ENCODE data around the gene PEX26. TPM values are rescaled to one million over a fixed set of nuclear protein-coding genes. Genes with fewer than 3 reads are reported as not detected.
"Not testable (repeated sequence)": the region's sequence is repeated elsewhere in the genome, so short reads cannot be mapped to it uniquely, and the experiment has no call there.

PEX26 gene
- total RNA-seq, 1 donor from 2014 or later = 20.5 TPM

DNA sequence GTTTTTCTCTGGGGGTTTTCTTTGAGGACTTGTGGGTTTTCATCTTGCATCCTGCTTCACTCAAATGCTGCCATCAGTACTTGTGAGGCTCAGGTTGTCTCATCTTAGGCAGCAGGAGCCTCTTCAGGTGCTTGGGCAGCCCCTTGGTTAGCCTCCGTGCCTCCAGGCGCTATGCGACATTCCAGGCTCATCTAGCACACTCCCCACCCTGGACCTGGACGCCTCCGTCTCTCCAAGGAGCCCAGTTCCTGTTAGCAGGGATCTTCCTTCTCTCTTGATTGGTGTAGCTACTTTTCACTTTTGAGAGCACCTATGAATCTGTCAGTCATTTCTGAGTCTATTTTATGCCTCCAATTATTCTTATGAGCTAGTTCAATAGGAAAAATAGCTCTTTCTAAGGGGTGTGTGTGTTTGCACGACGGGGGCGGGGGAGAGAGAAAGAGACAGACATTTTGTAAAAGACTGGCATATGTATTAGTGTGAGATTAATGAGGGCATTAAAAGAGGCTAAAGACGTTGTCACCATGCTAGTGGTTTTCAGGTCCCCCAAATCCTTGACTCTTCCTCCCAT, 40.6 kb downstream of the PEX26 start:
- H3K4me3 ChIP-seq = no peak overlapping the region
- TF ChIP-seq, protein P1, sequence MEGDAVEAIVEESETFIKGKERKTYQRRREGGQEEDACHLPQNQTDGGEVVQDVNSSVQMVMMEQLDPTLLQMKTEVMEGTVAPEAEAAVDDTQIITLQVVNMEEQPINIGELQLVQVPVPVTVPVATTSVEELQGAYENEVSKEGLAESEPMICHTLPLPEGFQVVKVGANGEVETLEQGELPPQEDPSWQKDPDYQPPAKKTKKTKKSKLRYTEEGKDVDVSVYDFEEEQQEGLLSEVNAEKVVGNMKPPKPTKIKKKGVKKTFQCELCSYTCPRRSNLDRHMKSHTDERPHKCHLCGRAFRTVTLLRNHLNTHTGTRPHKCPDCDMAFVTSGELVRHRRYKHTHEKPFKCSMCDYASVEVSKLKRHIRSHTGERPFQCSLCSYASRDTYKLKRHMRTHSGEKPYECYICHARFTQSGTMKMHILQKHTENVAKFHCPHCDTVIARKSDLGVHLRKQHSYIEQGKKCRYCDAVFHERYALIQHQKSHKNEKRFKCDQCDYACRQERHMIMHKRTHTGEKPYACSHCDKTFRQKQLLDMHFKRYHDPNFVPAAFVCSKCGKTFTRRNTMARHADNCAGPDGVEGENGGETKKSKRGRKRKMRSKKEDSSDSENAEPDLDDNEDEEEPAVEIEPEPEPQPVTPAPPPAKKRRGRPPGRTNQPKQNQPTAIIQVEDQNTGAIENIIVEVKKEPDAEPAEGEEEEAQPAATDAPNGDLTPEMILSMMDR (IDR thresholded peaks at IDR 0.05; ENCODE audit: borderline replicate concordance) = no peak
- peaks cover 16% of the 10 kb centered on the region for H3K36me3 ChIP-seq
- H3K9me3 ChIP-seq (replicated peaks) = no peaks in the 10 kb centered on the region
- DNase-seq = no peak
- H3K4me1 ChIP-seq = peaks cover 80% of the 10 kb centered on the region
- intact Hi-C loops (cut with micrococcal nuclease) = no loop called here
- H3K27me3 ChIP-seq (ENCODE audit: low read depth) = no peaks in the 10 kb centered on the region
- peak overlapping the region; percentile 96 for H3K27ac ChIP-seq (replicated peaks)

DNA sequence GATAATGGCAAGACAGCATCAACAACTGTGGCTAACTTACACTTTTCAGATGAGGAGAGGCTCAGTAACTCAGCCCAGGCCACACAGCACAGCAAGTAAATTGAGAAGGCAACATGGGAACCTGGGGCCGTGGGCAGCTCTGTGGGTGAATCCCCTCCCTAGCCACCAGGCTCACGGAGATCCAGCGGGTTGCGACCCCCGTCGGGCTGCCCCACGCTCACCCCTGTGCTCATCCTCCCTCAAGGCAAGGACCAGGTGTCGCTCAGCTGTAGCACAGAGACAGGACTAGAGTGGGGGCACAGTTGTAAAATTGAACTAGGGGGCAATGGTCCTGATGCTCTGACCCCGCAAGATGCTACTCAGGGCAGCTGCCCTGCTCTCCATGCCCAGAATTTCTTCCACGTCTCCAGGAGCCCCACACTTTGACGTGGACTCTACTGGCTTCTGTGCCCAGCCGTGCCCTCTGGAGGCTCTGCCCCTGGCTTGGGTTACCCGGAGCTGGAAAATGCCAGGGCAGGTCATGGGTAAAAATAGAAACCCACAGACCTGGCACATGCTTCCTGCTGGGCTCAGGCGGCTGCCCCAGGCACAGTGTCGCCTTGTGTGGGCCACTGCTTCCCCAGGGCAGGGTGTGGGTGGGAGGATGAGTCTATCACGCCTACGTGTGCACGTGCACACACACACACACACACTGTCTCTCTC, 41.8 kb downstream of the PEX26 start:
- Histone ChIP-seq H3K4me1 (peaks cover 75% of the 10 kb centered on the region), H3K27me3 (ENCODE audit: low read depth) (no peaks in the 10 kb centered on the region), H3K36me3 (peaks cover 26% of the 10 kb centered on the region), H3K9me3 (replicated peaks) (no peaks in the 10 kb centered on the region), H3K4me3 (peak overlapping the region; percentile 21), H3K27ac (replicated peaks) (peak overlapping the region; percentile 96)
- intact Hi-C loops (cut with micrococcal nuclease) = no loop called here
- DNase-seq = peak; percentile 62
- TF ChIP-seq, protein P1 (IDR thresholded peaks at IDR 0.05; ENCODE audit: borderline replicate concordance) = no peak

DNA sequence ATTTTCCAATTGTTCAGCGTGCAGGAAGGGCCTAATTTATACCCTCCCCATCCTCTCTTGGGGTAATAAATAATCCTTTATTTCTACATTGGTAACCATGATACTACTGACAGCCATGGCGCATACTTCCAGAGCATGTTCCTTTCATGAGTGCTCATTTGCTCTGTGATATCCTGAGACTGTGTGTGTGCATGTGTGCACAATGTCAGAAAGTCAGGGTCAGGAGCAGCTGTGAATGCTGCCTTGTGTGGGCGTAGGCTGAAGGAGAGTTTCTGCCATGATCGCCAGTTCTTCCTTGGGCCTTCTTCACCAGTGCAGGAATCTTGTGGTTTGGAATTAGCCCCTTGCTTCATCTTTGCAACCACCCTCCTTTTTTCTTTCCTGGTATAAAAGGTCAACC, 43.1 kb downstream of the PEX26 start:
- Histone ChIP-seq H3K36me3 (peaks cover 39% of the 10 kb centered on the region), H3K27ac (replicated peaks) (peak overlapping the region; percentile 96), H3K4me3 (no peak overlapping the region), H3K27me3 (ENCODE audit: low read depth) (no peaks in the 10 kb centered on the region), H3K4me1 (peaks cover 63% of the 10 kb centered on the region), H3K9me3 (replicated peaks) (no peaks in the 10 kb centered on the region)
- no peak for DNase-seq
- TF ChIP-seq, protein P1 (IDR thresholded peaks at IDR 0.05; ENCODE audit: borderline replicate concordance) = no peak
- intact Hi-C loops (cut with micrococcal nuclease) = no loop called here

DNA sequence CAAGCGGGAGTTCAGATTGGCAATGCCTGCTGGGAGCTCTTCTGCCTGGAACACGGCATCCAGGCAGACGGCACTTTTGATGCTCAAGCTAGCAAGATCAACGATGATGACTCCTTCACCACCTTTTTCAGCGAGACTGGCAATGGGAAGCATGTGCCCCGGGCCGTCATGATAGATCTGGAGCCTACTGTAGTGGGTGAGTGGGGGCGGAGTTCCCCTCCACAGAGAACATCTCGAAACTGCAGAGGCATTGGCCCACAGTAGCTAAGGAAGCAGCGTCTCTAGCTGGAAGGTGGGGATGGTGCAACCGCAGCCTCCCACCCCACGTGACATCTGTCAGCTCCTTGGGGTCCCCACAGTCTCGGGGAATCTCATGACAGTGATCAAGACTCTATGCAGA, 43.7 kb downstream of the PEX26 start:
- TF ChIP-seq, protein P1 (IDR thresholded peaks at IDR 0.05; ENCODE audit: borderline replicate concordance) = no peak
- no peak for DNase-seq
- intact Hi-C loops (cut with micrococcal nuclease) = no loop called here
- Histone ChIP-seq H3K27me3 (ENCODE audit: low read depth) (no peaks in the 10 kb centered on the region), H3K27ac (replicated peaks) (peak overlapping the region; percentile 96), H3K4me1 (peaks cover 57% of the 10 kb centered on the region), H3K36me3 (peaks cover 45% of the 10 kb centered on the region), H3K9me3 (replicated peaks) (no peaks in the 10 kb centered on the region), H3K4me3 (no peak overlapping the region)

DNA sequence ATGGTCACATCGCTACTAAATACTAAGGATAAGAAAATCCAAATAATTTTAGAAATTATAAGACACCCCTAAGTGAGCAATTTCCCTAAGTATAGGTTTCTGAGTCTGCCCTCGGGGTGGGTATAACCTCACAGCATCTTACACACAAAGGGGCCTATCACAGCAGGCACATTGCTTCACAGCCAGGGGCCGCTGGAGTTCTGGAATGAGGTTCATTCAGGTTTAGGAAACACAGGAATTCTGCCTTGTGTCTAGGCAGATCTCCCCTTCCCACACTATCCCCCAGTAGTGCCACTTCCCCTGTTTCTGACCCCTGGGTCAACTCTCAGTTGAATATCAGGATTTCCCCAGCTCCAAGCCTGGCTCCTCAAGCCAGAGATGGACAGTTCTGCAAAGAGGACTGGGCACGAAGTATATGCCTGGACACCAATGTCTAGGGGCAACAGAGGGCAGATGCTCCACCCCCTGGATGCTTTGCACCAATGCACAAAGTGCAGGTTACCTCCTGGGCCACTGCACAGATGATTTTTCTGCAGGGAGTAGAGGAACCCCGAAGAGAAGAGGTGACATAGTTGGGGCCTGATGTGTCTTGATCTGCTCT, 44.3 kb downstream of the PEX26 start:
- TF ChIP-seq, protein P1 (IDR thresholded peaks at IDR 0.05; ENCODE audit: borderline replicate concordance) = no peak
- intact Hi-C loops (cut with micrococcal nuclease) = no loop called here

DNA sequence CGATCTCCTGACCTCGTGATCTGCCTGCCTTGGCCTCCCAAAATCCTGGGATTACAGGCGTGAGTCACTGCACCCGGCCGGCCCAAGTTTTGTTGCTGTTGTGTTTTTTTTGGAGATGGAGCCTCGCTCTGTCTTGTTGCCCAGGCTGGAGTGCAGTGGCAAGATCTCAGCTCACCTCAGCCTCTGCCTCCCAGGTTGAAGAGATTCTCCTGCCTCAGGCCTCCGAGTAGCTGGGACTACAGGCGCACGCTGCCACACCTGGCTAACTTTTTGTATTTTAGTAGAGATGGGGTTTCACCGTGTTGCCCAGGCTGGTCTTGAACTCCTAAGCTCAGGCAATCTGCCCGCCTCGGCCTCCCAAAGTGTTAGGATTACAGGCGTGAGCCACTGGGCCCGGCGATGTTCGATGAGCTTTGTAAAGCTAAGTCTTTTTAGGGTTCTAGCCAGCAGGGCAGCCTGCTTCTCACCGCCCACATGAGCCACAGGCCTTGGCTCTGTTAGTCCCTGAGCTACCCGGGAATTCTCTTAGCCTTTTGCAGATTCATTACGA, 45.8 kb downstream of the PEX26 start:
- H3K4me1 ChIP-seq = peaks cover 49% of the 10 kb centered on the region
- intact Hi-C loops (cut with micrococcal nuclease); H3K27ac ChIP-seq (replicated peaks); DNase-seq; H3K4me3 ChIP-seq; H3K9me3 ChIP-seq (replicated peaks); H3K27me3 ChIP-seq (ENCODE audit: low read depth): not testable (repeated sequence)
- peaks cover 61% of the 10 kb centered on the region for H3K36me3 ChIP-seq

More for the DNA sequence above, 44.3 kb downstream of the PEX26 start:
- no peak for DNase-seq
- H3K9me3 ChIP-seq (replicated peaks) = no peaks in the 10 kb centered on the region
- no peak overlapping the region for H3K4me3 ChIP-seq
- H3K4me1 ChIP-seq = peaks cover 56% of the 10 kb centered on the region
- H3K27me3 ChIP-seq (ENCODE audit: low read depth) = no peaks in the 10 kb centered on the region
- no peak overlapping the region for H3K27ac ChIP-seq (replicated peaks)
- peaks cover 50% of the 10 kb centered on the region for H3K36me3 ChIP-seq

Measured in left ventricle myocardium inferior (tissue), 1 donor.